GM19467 (cell line): ENCODE results near the gene COX4I1.

ENCODE experiments used
- ATAC-seq: cut with Tn5 transposase; IDR thresholded peaks from one replicate; pipeline ENCODE4 v1.9.1; 2021; ENCODE audit warnings: mild to moderate bottlenecking, moderate library complexity; ENCODE audit not compliant: unreplicated experiment

Gene COX4I1

DNA sequence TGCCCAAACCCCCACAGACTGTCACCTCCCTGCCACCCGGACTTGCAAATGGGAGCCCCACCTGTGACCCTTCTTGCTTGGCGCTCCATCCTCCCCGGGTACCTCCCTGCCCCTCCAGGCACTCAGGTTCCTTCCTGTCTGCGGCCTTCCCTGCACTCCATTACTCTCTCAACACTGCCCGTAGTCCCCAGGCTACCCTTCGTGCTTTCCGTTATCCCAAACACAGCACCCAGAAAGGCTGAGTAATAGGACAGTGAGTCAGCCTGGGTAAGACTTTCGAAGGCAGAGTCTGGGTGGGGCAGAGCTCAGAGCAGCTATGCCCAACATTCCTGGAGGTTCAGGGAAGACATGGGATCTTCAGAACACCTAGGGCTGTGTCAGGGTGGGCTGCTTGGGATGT is 32.0 kb upstream of the COX4I1 start:
- ATAC-seq, result no peak

- ATAC-seq, result no peak
Observed at GRCh38 chr16:85768199-85768598, 31.3 kb upstream of the COX4I1 start.

- ATAC-seq, result no peak
Observed at GRCh38 chr16:85770741-85771140, 28.8 kb upstream of the COX4I1 start.

DNA sequence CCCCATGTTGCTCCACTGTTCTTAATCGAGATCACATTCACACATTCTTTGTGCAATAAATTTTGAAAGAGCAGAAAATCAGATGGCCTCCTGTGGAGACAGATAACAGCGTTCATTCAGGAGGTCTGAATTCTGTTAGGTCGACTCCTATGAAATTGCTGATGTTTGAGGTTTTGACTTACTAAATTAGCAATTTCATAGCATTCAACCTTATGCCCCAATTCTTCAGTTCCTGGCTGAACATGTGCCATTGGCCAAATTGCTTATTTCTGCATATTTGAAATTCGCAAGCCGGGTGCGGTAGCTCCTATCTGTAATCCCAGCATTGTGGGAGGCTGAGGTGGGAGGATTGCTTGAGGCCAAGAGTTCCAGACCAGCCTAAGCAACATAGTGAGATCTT is 26.5 kb upstream of the COX4I1 start:
- no peak for ATAC-seq

DNA sequence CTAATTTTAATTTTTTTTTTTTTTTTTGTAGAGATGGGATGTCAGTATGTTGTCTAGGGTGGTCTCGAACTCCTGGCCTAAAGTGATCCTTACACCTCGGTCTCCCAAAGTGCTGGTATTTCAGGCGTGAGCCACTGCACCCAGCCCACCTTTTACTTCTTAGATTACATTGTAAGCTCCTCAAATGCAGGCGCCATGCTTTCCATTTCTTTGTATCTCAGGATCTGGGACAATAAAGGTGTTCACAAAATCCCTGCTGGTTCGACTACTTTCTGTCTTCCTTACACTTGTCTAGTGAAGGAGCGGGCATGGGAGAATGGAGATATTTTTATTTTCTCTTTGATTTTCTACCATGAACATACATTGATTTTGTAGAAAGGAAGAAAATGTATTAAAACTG is 25.4 kb upstream of the COX4I1 start:
- ATAC-seq, result no peak

- ATAC-seq, result no peak
Observed at GRCh38 chr16:85774811-85775210, 24.7 kb upstream of the COX4I1 start.

GRCh38 chr16:85777583-85778310 is 21.7 kb upstream of the COX4I1 start:
- ATAC-seq, result no peak

DNA sequence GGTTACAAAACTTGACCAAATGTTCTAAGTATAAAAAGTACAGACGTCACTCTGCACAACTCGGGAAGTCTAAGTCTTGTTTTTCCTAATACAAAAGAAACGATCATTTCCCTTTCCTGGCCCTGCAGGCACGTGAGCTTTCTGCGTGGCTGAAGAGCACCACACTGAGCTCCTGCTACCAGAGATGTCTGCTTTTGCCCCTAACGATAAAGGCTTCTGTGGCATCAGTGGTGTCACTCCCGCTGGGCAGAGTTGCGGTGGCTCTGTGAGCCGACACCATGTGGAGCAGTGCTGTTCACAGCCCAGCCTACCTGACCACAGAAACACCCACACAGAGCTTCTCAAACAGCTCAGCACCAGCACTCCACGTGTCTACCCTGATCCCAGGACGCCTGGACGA is 20.6 kb upstream of the COX4I1 start:
- ATAC-seq, result no peak

DNA sequence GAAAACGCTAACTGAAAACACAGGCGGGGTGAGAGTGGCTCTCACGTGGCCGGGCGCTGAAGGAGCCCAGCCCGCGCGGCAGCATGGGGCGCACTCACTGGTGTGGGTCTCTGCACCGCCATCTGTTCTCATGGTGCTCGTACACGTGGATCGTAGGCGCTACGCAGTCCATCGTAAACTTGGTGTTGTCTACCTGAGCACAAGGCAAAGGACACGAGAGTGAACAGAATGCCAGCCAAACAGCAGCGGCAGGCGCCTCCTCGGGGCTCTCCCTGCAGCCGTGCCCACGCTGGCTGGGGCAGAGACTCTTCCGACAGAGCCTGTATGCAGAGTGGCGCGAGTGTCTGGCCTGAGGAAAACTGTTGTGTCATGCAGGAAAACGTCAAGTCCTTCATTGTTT is 19.2 kb upstream of the COX4I1 start:
- ATAC-seq, result no peak

- ATAC-seq, result no peak
Observed at GRCh38 chr16:85781156-85781555, 18.3 kb upstream of the COX4I1 start.

GRCh38 chr16:85781695-85782370 is 17.7 kb upstream of the COX4I1 start:
- ATAC-seq, result no peak

GRCh38 chr16:85782451-85782850 is 17.0 kb upstream of the COX4I1 start:
- ATAC-seq, result no peak

- no peak for ATAC-seq
Observed at GRCh38 chr16:85783441-85783840, 16.1 kb upstream of the COX4I1 start.

DNA sequence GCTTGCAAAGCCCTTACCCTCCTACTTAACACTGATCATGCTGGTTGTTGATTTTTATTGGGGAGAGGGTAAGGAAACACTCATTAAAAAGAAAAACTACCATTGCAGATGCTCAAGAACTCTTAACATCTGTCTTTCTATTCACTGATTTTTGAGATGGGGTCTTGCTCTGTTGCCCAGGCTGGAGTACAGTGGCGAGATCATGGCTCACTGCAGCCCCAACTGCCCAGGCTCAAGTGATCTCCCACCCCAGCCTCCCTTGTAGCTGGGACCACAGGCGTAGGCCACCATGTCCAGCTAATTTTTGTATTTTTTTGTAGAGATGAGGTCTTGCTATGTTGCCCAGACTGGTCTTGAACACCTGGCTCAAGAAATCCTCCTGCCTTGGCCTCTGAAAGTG is 14.7 kb upstream of the COX4I1 start:
- no peak for ATAC-seq

DNA sequence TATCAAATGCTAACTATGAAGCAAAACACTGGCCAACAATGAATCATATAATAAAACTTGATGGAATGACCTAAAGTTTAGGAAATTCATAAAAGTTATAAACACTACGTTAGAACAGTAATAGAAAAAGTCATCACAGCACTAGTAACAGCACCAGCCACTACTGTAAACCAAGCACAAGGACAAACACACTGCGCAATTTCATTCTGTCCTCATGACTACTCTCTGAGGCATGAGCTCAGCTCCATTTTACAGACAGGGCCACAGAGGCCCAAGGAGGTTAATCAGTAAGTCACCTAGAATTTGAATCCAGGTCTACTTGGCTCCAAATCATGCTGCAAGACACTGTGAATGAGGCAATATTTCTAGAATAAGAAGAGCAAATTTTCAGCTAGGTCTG is 13.6 kb upstream of the COX4I1 start:
- ATAC-seq, result no peak

- ATAC-seq, result no peak
Observed at GRCh38 chr16:85788819-85789218, 10.7 kb upstream of the COX4I1 start.

- ATAC-seq, result no peak
Observed at GRCh38 chr16:85789773-85790172, 9.7 kb upstream of the COX4I1 start.

GRCh38 chr16:85793662-85794298 is 5.7 kb upstream of the COX4I1 start:
- ATAC-seq, result no peak

- ATAC-seq, result no peak
Observed at GRCh38 chr16:85794696-85795095, 4.8 kb upstream of the COX4I1 start.

DNA sequence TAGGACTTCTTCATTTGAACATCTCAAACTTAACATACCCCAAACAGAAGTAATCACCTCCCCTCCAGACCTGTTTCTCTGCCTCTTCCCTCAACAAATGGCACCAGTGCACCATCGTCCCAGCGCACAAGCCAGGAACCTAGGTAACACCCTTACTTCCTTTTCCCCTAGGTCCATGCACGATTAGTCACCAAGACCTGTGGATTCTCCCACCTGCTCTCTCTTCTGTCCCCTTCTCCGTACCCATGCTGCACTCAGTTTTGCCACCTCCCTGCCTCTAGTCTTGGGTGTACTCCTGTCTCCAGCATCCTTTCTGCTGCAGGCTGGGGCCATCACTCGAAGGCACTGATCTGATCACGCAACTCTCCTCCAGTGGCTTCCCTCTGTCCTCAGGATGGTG is 3.3 kb upstream of the COX4I1 start:
- no peak for ATAC-seq

DNA sequence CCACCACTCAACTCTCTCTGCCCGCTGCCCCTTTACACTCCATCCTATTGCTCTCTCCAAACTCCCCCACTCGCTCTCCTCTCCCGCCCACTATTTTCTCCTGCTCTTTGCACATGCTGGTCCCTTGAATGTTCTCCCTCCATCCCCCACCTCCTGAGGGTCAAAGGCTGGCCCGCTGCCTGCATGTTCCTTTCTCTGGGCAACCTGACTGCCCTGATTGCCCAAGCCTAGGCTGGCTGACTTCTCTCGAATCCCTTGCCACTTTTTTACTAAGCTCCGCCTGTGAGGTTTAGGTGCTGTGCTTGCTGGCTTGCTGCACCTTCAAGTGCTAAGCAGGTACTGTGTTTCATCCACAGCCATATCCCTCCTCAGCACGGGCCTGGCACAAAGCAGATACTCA is 2.9 kb upstream of the COX4I1 start:
- no peak for ATAC-seq

DNA sequence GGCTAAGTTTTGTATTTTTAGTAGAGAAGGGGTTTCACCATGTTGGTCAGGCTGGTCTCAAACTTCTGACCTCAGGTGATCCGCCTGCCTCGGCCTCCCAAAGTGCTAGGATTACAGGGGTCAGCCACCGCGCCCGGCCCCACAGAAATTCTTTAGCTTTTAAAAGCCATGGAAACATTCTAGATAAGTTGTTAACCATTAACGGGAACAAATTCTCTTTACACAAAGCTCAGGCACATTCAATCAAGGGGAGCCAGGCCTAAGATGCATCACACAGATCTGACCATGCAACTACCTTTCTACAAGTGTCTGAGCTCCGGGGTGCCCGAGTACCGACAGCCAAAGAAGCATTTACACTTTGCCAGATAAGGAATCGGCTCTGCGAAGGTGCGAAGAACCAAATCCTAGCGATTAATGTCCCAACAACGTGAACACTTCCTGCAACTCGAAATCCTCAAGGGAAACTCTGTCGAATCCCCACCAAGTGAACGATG is 1.2 kb upstream of the COX4I1 start:
- ATAC-seq, result no peak
